Tibial nerve (tissue), 4 donors: Measurements from ENCODE around the gene ACTR6.

Experiments
- EP300 ChIP-seq, 2 donors: sonication (generic); formaldehyde crosslinking; IDR thresholded peaks; one replicate each; pipeline ENCODE4 v1.6.1; 2017; ENCODE audit warnings: antibody characterized with exemption in 2 of 2, mild to moderate bottlenecking in 1 of 2
- POLR2A ChIP-seq, 2 donors: fragments of 450-650 bp; IDR thresholded peaks; one replicate each; pipeline ENCODE4 v1.6.1; 2017; ENCODE audit warnings: antibody characterized with exemption in 2 of 2, mild to moderate bottlenecking in 2 of 2, moderate library complexity in 2 of 2
- TF ChIP-seq, protein P1 (sequence below), 5 experiments: fragments of 200-600 bp in 3 of 5; fragments of 450-650 bp in 2 of 5; sonication (generic) in 3 of 5; IDR thresholded peaks; one replicate each; pipeline ENCODE4 v1.5.1; 2016 to 2019; ENCODE audit warnings: antibody characterized with exemption in 5 of 5, mild to moderate bottlenecking in 3 of 5, moderate library complexity in 2 of 5

- TF ChIP-seq, protein P1, sequence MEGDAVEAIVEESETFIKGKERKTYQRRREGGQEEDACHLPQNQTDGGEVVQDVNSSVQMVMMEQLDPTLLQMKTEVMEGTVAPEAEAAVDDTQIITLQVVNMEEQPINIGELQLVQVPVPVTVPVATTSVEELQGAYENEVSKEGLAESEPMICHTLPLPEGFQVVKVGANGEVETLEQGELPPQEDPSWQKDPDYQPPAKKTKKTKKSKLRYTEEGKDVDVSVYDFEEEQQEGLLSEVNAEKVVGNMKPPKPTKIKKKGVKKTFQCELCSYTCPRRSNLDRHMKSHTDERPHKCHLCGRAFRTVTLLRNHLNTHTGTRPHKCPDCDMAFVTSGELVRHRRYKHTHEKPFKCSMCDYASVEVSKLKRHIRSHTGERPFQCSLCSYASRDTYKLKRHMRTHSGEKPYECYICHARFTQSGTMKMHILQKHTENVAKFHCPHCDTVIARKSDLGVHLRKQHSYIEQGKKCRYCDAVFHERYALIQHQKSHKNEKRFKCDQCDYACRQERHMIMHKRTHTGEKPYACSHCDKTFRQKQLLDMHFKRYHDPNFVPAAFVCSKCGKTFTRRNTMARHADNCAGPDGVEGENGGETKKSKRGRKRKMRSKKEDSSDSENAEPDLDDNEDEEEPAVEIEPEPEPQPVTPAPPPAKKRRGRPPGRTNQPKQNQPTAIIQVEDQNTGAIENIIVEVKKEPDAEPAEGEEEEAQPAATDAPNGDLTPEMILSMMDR (IDR thresholded peaks at IDR 0.05), result no peak
- TF ChIP-seq POLR2A (IDR thresholded peaks at IDR 0.05) (no peak), EP300 (IDR thresholded peaks at IDR 0.05) (no peak)
Observed at GRCh38 chr12:100199023-100199346, 1.6 kb upstream of the ACTR6 start.
